Choroid plexus epithelial cell (primary cell): ENCODE data around the gene ACTL6B.

ENCODE experiments used
- DNase-seq: peaks from one replicate; pipeline ENCODE4 v3.0.0-alpha.2; 2010; ENCODE audit warnings: low read depth
- H3K4me3 ChIP-seq: 2 replicates; pipeline ENCODE4 v1.5.1; 2011; ENCODE audit warnings: low read depth, mild to moderate bottlenecking, control low read depth, low read length, moderate library complexity
- TF ChIP-seq, protein P1 (sequence below): conservative IDR thresholded peaks from 2 replicates; pipeline ENCODE4 v1.5.1; 2011; ENCODE audit warnings: low read depth, mild to moderate bottlenecking, control low read depth, inconsistent platforms, low read length, moderate library complexity

The ACTL6B gene

DNA sequence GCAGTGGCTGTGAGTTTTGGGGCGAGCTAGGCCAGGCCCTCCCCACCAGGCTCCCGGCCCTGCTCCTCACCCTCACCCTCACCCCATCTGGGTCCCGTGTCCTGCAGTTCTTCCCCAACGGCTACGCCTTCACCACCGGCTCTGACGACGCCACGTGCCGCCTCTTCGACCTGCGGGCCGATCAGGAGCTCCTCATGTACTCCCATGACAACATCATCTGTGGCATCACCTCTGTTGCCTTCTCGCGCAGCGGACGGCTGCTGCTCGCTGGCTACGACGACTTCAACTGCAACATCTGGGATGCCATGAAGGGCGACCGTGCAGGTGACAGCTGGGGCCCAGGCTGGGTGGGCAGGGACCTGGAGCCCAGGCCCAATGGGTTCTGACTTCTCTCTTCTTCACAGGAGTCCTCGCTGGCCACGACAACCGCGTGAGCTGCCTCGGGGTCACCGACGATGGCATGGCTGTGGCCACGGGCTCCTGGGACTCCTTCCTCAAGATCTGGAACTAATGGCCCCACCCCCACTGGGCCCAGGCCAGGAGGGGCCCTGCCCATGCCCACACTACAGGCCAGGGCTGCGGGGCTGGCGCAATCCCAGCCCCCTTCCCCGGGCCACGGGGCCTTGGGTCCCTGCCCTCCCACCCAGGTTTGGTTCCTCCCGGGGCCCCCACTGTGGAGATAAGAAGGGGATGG lies 22.2 kb upstream of the ACTL6B start:
- TF ChIP-seq, protein P1, sequence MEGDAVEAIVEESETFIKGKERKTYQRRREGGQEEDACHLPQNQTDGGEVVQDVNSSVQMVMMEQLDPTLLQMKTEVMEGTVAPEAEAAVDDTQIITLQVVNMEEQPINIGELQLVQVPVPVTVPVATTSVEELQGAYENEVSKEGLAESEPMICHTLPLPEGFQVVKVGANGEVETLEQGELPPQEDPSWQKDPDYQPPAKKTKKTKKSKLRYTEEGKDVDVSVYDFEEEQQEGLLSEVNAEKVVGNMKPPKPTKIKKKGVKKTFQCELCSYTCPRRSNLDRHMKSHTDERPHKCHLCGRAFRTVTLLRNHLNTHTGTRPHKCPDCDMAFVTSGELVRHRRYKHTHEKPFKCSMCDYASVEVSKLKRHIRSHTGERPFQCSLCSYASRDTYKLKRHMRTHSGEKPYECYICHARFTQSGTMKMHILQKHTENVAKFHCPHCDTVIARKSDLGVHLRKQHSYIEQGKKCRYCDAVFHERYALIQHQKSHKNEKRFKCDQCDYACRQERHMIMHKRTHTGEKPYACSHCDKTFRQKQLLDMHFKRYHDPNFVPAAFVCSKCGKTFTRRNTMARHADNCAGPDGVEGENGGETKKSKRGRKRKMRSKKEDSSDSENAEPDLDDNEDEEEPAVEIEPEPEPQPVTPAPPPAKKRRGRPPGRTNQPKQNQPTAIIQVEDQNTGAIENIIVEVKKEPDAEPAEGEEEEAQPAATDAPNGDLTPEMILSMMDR, result no peak
- DNase-seq, result no peak
- H3K4me3 ChIP-seq, result no peak overlapping the region

DNA sequence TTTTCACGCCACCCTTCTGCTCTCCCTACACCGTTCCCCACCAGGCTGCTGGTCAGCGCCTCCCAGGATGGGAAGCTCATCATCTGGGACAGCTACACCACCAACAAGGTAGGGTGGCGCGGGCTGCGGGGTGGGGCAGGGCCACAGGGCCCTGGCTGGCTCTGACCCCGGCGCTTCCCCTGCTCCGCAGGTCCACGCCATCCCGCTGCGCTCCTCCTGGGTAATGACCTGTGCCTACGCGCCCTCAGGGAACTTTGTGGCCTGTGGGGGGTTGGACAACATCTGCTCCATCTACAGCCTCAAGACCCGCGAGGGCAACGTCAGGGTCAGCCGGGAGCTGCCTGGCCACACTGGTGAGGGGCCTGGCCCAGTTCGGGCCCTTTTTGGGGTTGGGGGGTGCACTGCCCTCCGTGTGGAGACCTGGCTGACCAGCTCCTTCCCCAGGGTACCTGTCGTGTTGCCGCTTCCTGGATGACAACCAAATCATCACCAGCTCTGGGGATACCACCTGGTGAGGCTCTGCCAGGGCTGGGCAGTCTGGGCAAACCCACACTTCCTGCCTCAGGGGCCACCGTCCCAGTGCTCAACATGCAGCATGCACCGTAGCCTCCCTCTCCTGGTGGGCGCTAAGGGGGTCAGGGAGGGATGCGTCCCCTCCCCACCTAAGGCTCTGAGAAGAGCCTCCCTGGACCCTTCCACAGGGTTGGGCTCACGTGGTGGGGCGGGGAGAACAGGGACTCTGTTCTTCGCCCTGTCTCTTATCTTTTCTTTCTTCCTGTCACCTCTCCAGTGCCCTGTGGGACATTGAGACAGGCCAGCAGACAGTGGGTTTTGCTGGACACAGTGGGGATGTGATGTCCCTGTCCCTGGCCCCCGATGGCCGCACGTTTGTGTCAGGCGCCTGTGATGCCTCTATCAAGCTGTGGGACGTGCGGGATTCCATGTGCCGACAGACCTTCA lies 21.3 kb upstream of the ACTL6B start:
- H3K4me3 ChIP-seq, result no peak overlapping the region
- TF ChIP-seq, protein P1, result no peak
- DNase-seq, result no peak

DNA sequence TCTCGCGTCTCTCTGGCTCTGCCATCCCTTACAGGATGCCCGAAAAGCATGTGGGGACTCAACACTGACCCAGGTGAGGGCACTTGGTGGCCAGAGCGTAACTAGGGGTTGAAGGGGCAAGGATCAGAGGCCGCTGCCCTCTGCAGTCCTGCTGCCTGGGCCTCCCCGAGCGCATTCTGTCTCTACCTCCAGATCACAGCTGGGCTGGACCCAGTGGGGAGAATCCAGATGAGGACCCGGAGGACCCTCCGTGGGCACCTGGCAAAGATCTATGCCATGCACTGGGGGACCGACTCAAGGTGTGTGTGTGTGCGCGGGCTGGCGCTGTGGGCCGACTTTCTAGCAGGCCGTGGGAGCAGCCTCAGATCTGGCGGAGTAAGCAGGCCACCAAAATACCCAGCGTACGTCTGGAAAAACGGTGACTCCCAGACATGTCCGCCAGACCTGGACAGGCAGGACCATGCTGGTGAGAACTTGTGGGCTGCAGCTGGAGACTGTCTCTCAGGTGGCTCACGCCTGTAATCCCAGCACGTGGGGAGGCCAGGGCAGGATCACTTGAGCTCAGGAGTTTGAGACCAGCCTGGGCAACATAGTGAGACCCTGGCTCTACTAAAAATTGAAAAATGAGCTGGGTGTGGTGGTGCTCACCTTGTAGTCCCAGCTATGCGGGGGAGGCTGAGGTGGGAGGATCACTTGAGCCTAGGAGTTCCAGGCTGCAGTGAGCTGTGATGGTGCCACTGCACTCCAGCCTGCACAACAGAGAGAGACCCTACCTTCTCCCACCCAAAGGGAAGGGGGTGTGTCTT lies 20.5 kb upstream of the ACTL6B start:
- DNase-seq, result no peak
- TF ChIP-seq, protein P1, result no peak
- H3K4me3 ChIP-seq, result peak overlapping the region; percentile 91

DNA sequence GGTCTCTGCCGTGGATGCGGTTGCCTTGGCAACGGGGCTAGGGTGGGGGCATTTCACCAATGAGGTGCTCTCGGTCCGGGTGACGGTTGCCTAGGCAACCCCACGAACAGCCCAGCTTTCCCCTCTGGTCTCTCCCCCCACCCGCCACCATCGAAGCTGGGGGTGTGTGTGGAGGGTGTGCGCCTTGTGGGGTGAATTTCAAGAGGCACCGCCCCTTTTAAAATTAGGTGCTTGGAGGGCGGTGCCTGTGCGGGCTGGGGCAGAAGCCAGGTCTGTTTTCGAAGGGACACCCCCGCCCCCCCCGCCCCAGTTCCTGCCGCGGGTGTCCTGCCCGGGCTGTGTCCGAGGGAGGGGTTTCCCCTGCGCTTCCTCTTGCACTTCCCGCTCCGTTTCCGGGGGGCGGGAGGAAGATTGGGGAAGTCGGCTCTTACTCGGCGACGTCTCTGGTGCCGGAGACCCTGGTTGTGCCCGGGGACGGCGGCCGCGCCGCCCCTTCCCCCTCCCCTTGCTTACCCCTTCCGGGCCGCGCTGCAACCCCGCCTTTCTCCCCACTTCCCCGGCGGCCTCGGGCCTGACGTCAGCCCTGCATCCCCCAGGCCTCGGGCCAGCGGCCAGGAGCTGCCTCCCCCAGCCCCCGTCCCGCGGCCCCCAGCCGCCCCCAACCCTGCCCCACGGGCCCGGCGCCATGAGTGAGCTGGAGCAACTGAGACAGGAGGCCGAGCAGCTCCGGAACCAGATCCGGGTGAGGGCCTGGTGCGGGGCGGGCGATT lies 19.5 kb upstream of the ACTL6B start:
- peak; percentile 66 for DNase-seq
- H3K4me3 ChIP-seq, result peak overlapping the region; percentile 91
- TF ChIP-seq, protein P1, result no peak

DNA sequence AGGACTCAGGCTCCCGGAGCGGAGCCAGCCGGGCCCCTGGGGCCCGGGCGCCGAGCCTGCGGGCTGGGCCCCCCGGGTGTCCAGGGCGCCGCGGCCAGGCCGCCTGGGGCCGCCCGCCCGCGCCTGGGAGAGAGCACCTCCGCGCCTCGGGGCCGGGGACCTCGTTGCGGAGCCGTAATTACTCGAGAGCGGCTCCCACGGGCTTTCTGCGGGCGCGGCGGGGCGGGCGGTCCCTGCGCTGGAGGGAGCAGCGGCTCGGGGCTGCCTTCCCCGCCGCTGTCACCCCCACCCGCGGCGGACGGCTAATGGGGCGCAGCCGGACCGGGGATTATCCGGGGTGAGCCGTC lies 18.8 kb upstream of the ACTL6B start:
- no peak for DNase-seq
- H3K4me3 ChIP-seq, result peak overlapping the region; percentile 91
- TF ChIP-seq, protein P1, result no peak

DNA sequence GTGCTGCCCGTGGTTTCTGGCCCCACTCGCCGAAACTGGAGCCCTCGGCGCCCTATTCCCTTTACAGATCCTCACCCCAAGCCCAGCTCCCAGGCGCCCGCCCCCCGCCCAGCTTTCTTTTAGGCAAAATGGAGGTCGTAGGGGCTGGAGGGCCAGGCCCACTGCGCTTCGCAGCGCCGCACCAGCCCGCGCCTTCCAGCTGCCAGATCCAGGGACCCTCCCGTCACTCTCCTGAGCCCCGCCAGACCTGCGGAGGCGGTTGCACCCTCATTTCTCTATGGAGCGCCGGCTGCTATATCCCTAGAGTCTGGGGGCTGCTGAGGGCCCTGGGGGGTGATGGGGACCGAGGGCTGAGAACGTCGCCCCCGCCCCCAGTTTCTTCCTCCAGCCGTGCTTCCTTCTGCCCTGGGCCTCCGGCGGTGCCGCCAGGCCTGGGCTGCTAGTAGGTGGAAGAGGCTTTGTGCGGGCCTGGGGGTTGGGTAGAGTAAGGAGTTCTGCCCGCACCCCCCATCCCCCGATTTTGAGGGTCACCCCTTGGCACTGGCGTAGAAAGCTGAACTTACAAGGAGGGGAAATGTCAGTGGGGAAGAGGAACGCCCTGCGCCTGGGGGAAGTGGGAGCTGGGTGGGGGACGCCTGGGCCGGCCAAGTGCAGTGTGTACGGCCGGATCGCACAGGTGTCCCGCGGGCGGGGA lies 18.3 kb upstream of the ACTL6B start:
- peak; percentile 23 for DNase-seq
- peak overlapping the region; percentile 91 for H3K4me3 ChIP-seq
- TF ChIP-seq, protein P1, result no peak
